ES-I3 (cell line): ENCODE data around the gene TNFRSF25.

Experiments
- H3K36me3 ChIP-seq: 2 replicates; pipeline ENCODE4 v1.6.1; 2013; ENCODE audit warnings: mild to moderate bottlenecking, low read length, control low read depth, moderate library complexity; ENCODE audit not compliant: insufficient read depth
- H3K4me1 ChIP-seq: 2 replicates; pipeline ENCODE4 v1.6.1; 2013; ENCODE audit warnings: mild to moderate bottlenecking, control low read depth, low read length; ENCODE audit not compliant: insufficient read depth
- H3K9ac ChIP-seq: 2 replicates; pipeline ENCODE4 v1.6.1; 2013; ENCODE audit warnings: low read depth, mild to moderate bottlenecking, low read length, moderate library complexity
- H3K9me3 ChIP-seq: 2 replicates; pipeline ENCODE4 v1.6.1; 2013; ENCODE audit warnings: mild to moderate bottlenecking, low read length, moderate library complexity; ENCODE audit not compliant: control insufficient read depth, insufficient read depth

Gene TNFRSF25

DNA sequence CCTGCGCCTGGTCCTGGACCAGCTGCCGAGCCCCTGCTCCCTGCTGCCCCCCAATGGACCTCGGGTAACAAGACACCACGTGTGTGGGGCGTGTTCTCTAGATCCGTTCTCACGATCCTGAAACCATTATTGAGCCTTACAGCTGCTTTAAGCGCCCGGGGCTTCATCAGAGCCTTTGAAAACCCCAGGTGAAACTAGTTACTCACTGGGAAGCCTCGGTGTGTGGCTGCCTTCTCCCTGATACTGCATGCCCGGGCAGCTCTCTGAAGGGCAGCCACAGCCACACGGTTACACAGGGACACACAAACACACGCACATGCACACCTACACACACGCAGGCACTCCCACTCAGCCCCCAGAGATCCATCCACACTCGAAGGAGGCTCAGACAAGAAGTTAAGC is 51.5 kb downstream of the TNFRSF25 start:
- no peaks in the 10 kb centered on the region for H3K9me3 ChIP-seq
- H3K4me1 ChIP-seq = peaks cover 26% of the 10 kb centered on the region; the same call in 1 of the 2 replicates
- no peaks in the 10 kb centered on the region for H3K36me3 ChIP-seq
- H3K9ac ChIP-seq = peak overlapping the region; percentile 29; the same call in 1 of the 2 replicates

- Histone ChIP-seq H3K4me1 (peaks cover 23% of the 10 kb centered on the region; the same call in 1 of the 2 replicates), H3K36me3 (no peaks in the 10 kb centered on the region), H3K9me3 (no peaks in the 10 kb centered on the region), H3K9ac (no peak overlapping the region)
Observed at GRCh38 chr1:6412896-6413295, 53.1 kb downstream of the TNFRSF25 start.
